H1 (cell line): ENCODE data around the gene INPP5A. TPM values are rescaled to one million over a fixed set of nuclear protein-coding genes. Genes with fewer than 3 reads are reported as not detected.
A peak's percentile ranks its signal among the peaks of the same experiment; 100 is the strongest.

Source experiments
- CTCF ChIA-PET: fragments of 300-600 bp; sonication (Branson Sonifier 250); formaldehyde crosslinking; loops from one replicate; lab custom pipeline; 2021; ENCODE audit not compliant: partially characterized antibody; lab: Charles Lee
- POLR2A ChIA-PET: fragments of 300-600 bp; sonication (Branson Sonifier 250); formaldehyde crosslinking; loops from one replicate; lab custom pipeline; 2021; ENCODE audit warnings: inconsistent platforms; ENCODE audit not compliant: partially characterized antibody; lab: Charles Lee
- DNase-seq, 2 experiments: peaks; one replicate each; pipeline versions ENCODE4 v3.0.0 to v3.0.0-alpha.2; 2010 to 2022; ENCODE audit warnings: low spot score in 2 of 2, low read depth in 1 of 2, mixed read lengths in 1 of 2
- FAIRE-seq: peaks from 2 replicates; lab custom pipeline; 2011; peaks lifted over from hg19 to GRCh38; lab: Jason Lieb, UNC
- H2AFZ ChIP-seq: 2 replicates; pipeline ENCODE4 v1.8.1; 2012; ENCODE audit warnings: low read length, inconsistent platforms
- H2AK5ac ChIP-seq: 2 replicates; pipeline ENCODE4 v1.6.1; 2013; ENCODE audit warnings: low read depth, low read length
- H2BK120ac ChIP-seq: replicated peaks from 2 replicates; pipeline ENCODE3; 2013; ENCODE audit warnings: low read depth, low read length, inconsistent platforms
- H2BK12ac ChIP-seq: 2 replicates; pipeline ENCODE4 v1.6.1; 2013; ENCODE audit warnings: low read depth, low read length
- H2BK15ac ChIP-seq: 2 replicates; pipeline ENCODE4 v1.6.1; 2013; ENCODE audit warnings: low read length
- H2BK20ac ChIP-seq: 2 replicates; pipeline ENCODE4 v1.6.1; 2013; ENCODE audit warnings: low read length
- H2BK5ac ChIP-seq: 2 replicates; pipeline ENCODE4 v1.6.1; 2013; ENCODE audit warnings: low read depth, low read length
- H3K14ac ChIP-seq: 2 replicates; pipeline ENCODE4 v1.6.1; 2013; ENCODE audit warnings: inconsistent platforms; ENCODE audit not compliant: insufficient read length
- H3K18ac ChIP-seq: 2 replicates; pipeline ENCODE4 v1.6.1; 2013; ENCODE audit warnings: low read length; ENCODE audit errors: extremely low read depth
- H3K23ac ChIP-seq: 2 replicates; pipeline ENCODE4 v1.6.1; 2013; ENCODE audit warnings: inconsistent platforms; ENCODE audit not compliant: insufficient read length
- H3K23me2 ChIP-seq: 2 replicates; pipeline ENCODE4 v1.6.1; 2013; ENCODE audit warnings: low read depth, low read length
- H3K27ac ChIP-seq: 2 replicates; pipeline ENCODE4 v1.6.1; 2011; ENCODE audit warnings: low read depth, low read length, inconsistent platforms
- H3K27me3 ChIP-seq, 4 experiments: replicated peaks in 1 of 4; 1 replicate in 1 of 4; 2 replicates in 3 of 4; pipeline versions ENCODE4 v1.6.1 to v1.8.1; 2011 to 2013; ENCODE audit warnings: low read length in 3 of 4, mild to moderate bottlenecking in 3 of 4, inconsistent platforms in 2 of 4, mixed read lengths in 2 of 4, moderate library complexity in 1 of 4; ENCODE audit not compliant: control insufficient read depth in 3 of 4, insufficient read depth in 3 of 4; ENCODE audit errors: extremely low read depth in 1 of 4
- H3K36me3 ChIP-seq, 4 experiments: 2 replicates each; pipeline versions ENCODE4 v1.6.1 to v1.8.1; 2011 to 2013; ENCODE audit warnings: mild to moderate bottlenecking in 4 of 4, low read length in 3 of 4, moderate library complexity in 2 of 4, control low read depth in 1 of 4, inconsistent platforms in 1 of 4; ENCODE audit not compliant: insufficient read depth in 4 of 4, control insufficient read depth in 2 of 4
- H3K4ac ChIP-seq: replicated peaks from 2 replicates; pipeline ENCODE3; 2013; ENCODE audit warnings: low read length, low read depth, mixed read lengths, inconsistent platforms; ENCODE audit not compliant: insufficient read length
- H3K4me1 ChIP-seq, 4 experiments: replicated peaks in 1 of 4; 1 replicate in 1 of 4; 2 replicates in 3 of 4; pipeline versions ENCODE4 v1.6.1 to v1.8.1; 2011 to 2013; ENCODE audit warnings: low read length in 3 of 4, inconsistent platforms in 2 of 4, mixed read lengths in 1 of 4; ENCODE audit not compliant: insufficient read depth in 4 of 4, control insufficient read depth in 3 of 4
- H3K4me2 ChIP-seq, 2 experiments: 2 replicates each; pipeline versions ENCODE4 v1.6.1 to v1.8.1; 2011 to 2013; ENCODE audit warnings: low read depth in 2 of 2, low read length in 2 of 2, control low read depth in 1 of 2, inconsistent platforms in 1 of 2, mild to moderate bottlenecking in 1 of 2; ENCODE audit not compliant: insufficient read depth in 1 of 2
- H3K4me3 ChIP-seq, 4 experiments: fragments of 200-600, 300-600 bp in 1 of 4; sonication (generic), shearing (Covaris generic), sonication (Bioruptor Twin) in 1 of 4; 2 replicates each; pipeline versions ENCODE4 v1.5.1 to v1.8.1; 2011 to 2016; ENCODE audit warnings: low read length in 4 of 4, low read depth in 3 of 4, control low read depth in 2 of 4, inconsistent platforms in 2 of 4, mild to moderate bottlenecking in 2 of 4, mixed read lengths in 1 of 4, moderate library complexity in 1 of 4; ENCODE audit not compliant: insufficient read depth in 2 of 4; ENCODE audit errors: extremely low read depth in 1 of 4
- H3K56ac ChIP-seq: replicated peaks from 2 replicates; pipeline ENCODE3; 2013; ENCODE audit warnings: low read depth, mild to moderate bottlenecking, mixed read lengths, low read length, inconsistent platforms; ENCODE audit not compliant: insufficient read length
- H3K79me1 ChIP-seq: 2 replicates; pipeline ENCODE4 v1.6.1; 2013; ENCODE audit warnings: low read depth, low read length, control low read depth
- H3K79me2 ChIP-seq, 2 experiments: 2 replicates each; pipeline versions ENCODE4 v1.6.1 to v1.8.1; 2012 to 2013; ENCODE audit warnings: low read length in 2 of 2, mild to moderate bottlenecking in 2 of 2, inconsistent platforms in 1 of 2; ENCODE audit not compliant: insufficient read depth in 2 of 2, control insufficient read depth in 1 of 2
- H3K9ac ChIP-seq, 4 experiments: replicated peaks in 1 of 4; 1 replicate in 1 of 4; 2 replicates in 3 of 4; pipeline versions ENCODE4 v1.6.1 to v1.8.1; 2011 to 2013; ENCODE audit warnings: low read depth in 3 of 4, low read length in 3 of 4, control low read depth in 2 of 4, mild to moderate bottlenecking in 2 of 4, moderate library complexity in 2 of 4, inconsistent platforms in 1 of 4; ENCODE audit errors: extremely low read depth in 1 of 4
- H3K9me3 ChIP-seq, 2 experiments: 2 replicates each; pipeline versions ENCODE4 v1.6.1 to v1.8.1; 2012 to 2013; ENCODE audit warnings: mild to moderate bottlenecking in 2 of 2, moderate library complexity in 2 of 2, control low read depth in 1 of 2, inconsistent platforms in 1 of 2, low read depth in 1 of 2, low read length in 1 of 2, mixed read lengths in 1 of 2; ENCODE audit not compliant: insufficient read depth in 2 of 2
- H4K20me1 ChIP-seq, 2 experiments: replicated peaks in 1 of 2; 2 replicates each; pipeline versions ENCODE3 to v1.8.1; 2011 to 2013; ENCODE audit warnings: inconsistent platforms in 2 of 2, low read length in 2 of 2, mild to moderate bottlenecking in 1 of 2; ENCODE audit not compliant: insufficient read depth in 2 of 2, control insufficient read depth in 1 of 2
- H4K5ac ChIP-seq: 2 replicates; pipeline ENCODE4 v1.6.1; 2013; ENCODE audit warnings: low read length, low read depth, mixed read lengths, inconsistent platforms; ENCODE audit not compliant: insufficient read length
- H4K8ac ChIP-seq: 2 replicates; pipeline ENCODE4 v1.8.0; 2013; ENCODE audit warnings: mild to moderate bottlenecking, moderate library complexity, low read length, inconsistent platforms; ENCODE audit not compliant: insufficient read depth; ENCODE audit errors: extremely low read depth
- H4K91ac ChIP-seq: replicated peaks from 2 replicates; pipeline ENCODE3; 2013; ENCODE audit warnings: low read length, mixed read lengths, inconsistent platforms; ENCODE audit not compliant: insufficient read length
- CEBPB ChIP-seq: IDR thresholded peaks from 2 replicates; pipeline ENCODE4 v1.6.1; 2012; ENCODE audit warnings: low read depth, low read length
- HDAC6 ChIP-seq: IDR thresholded peaks from one replicate; pipeline ENCODE4 v1.7.1; 2012; ENCODE audit warnings: low read depth, mild to moderate bottlenecking, inconsistent platforms, low read length, moderate library complexity
- KDM5A ChIP-seq: fragments of 200-600 bp; IDR thresholded peaks from 2 replicates; pipeline ENCODE4 v1.7.1; 2012; ENCODE audit warnings: mild to moderate bottlenecking, low read length, inconsistent platforms, mixed read lengths
- SIX5 ChIP-seq: IDR thresholded peaks from 2 replicates; pipeline ENCODE4 v1.6.1; 2011; ENCODE audit warnings: mild to moderate bottlenecking, low read depth, low read length
- SUZ12 ChIP-seq: fragments of 200-600 bp; sonication (generic); IDR thresholded peaks from 2 replicates; pipeline ENCODE4 v1.6.1; 2012; ENCODE audit warnings: mild to moderate bottlenecking, inconsistent platforms, low read length, moderate library complexity, mixed read lengths
- TEAD4 ChIP-seq: IDR thresholded peaks from 2 replicates; pipeline ENCODE4 v1.6.1; 2012; ENCODE audit warnings: low read depth, low read length, inconsistent platforms, mixed read lengths
- WGBS, 2 experiments: shearing (Covaris generic) in 1 of 2; methylation state at CpG; one replicate each; pipeline versions ENCODE4 v1.1.6 to v1.1.7; 2013 to 2015; ENCODE audit warnings: low lambda C conversion rate in 2 of 2, mixed read lengths in 2 of 2, inconsistent platforms in 1 of 2, low coverage in 1 of 2, missing lambda C conversion rate in 1 of 2; ENCODE audit not compliant: insufficient replicate concordance in 2 of 2, insufficient coverage in 1 of 2, insufficient read length in 1 of 2; ENCODE audit errors: extremely low coverage in 1 of 2, missing lambda C conversion rate in 1 of 2; 5-methylcytosine and 5-hydroxymethylcytosine counted together
- polyA plus RNA-seq, 7 experiments: library from polyadenylated mRNA; depleted of rRNA in 3 of 7; stranded (reverse) in 5 of 7; unstranded in 2 of 7; fragments of >200 nt in 5 of 7; fragments of 200-250 nt in 2 of 7; gene quantifications; 1 replicate in 5 of 7; 2 replicates in 1 of 7; 4 replicates in 1 of 7; pipeline versions ENCODE4 v1.2.1 to v1.2.3, GENCODE V29; 2011 to 2013; ENCODE audit warnings: missing spikeins in 2 of 7, mixed read lengths in 2 of 7
- total RNA-seq: library from RNA; stranded (reverse); fragmentation: NEBNext Ultra II Directional; extraction: Animal tissue kit (Norgen Biotek cat#: 25700); gene quantifications from 2 replicates; pipeline ENCODE4 v1.2.1, GENCODE V29; 2021

The INPP5A gene
- total and polyA plus RNA-seq, 2 of the 8 experiments (the other 6 are each of a cell fraction or from before 2014, with no cell fraction given), result 19.7 to 27.5 TPM

- Histone ChIP-seq H2BK120ac (no peak overlapping the region), H3K4ac (no peak overlapping the region), H2BK15ac (no peak overlapping the region), H3K4me1 (no peaks in the 10 kb centered on the region; a peak in 1 of 7 replicates), H3K36me3 (no peaks in the 10 kb centered on the region; a peak in 1 of 8 replicates), H4K20me1 (peaks cover 0 to 2% of the 10 kb centered on the region in 2 experiments), H3K79me2 (no peaks in the 10 kb centered on the region), H2AK5ac (no peak overlapping the region), H3K14ac (no peak overlapping the region), H2BK5ac (no peak overlapping the region), H3K27me3 (no peaks in the 10 kb centered on the region), H3K9me3 (no peaks in the 10 kb centered on the region), H3K4me2 (no peak overlapping the region), H3K56ac (no peak overlapping the region), H2AFZ (no peak overlapping the region), H3K18ac (no peak overlapping the region), H3K23me2 (peaks cover 2% of the 10 kb centered on the region; the same call in 1 of the 2 replicates), H3K9ac (no peak overlapping the region), H4K91ac (no peak overlapping the region), H4K8ac (peak overlapping the region; percentile 28; the same call in 1 of the 2 replicates), H3K4me3 (no peak overlapping the region)
- FAIRE-seq, result no peak
- POLR2A ChIA-PET, result interaction anchor here (0.6 to 1.2 kb wide), 2 partner anchors 10 to 89 kb away, joined by 3 read pairs; no protein-coding TSS in a partner anchor
- DNase-seq, result no peak
- CTCF ChIA-PET, result interaction anchor here (0.9 to 4.8 kb wide), 13 partner anchors 14 to 295 kb away, joined by 3 to 37 read pairs (median 5); no protein-coding TSS in a partner anchor
- TF ChIP-seq CEBPB, result no peak
- no peak for TF ChIP-seq SIX5
- no peak for TF ChIP-seq SUZ12
- no peak for TF ChIP-seq HDAC6
- no peak for TF ChIP-seq TEAD4
- no peak for TF ChIP-seq KDM5A
- TF ChIP-seq, all 59 proteins: peak for 0
- Histone ChIP-seq H2BK12ac (no peak overlapping the region), H3K23ac (no peak overlapping the region), H4K5ac (no peak overlapping the region), H2BK20ac (no peak overlapping the region), H3K79me1 (no peaks in the 10 kb centered on the region), H3K27ac (no peak overlapping the region)
- WGBS, 2 experiments, result 88% methylated on average over 18 of the region's 18 CpGs; no CpG with 5 or more reads in 1 of the 2 experiments
These were observed 118.9 kb downstream of the INPP5A start for GRCh38 chr10:132656283-132657126.
